IPS-18c (cell line): ENCODE results near the gene ZCCHC8.
"Not testable (repeated sequence)": the region's sequence is repeated elsewhere in the genome, so short reads cannot be mapped to it uniquely, and the experiment has no call there.

Source experiments
- H3K4me3 ChIP-seq: 2 replicates; pipeline ENCODE4 v1.7.0; 2013; ENCODE audit warnings: low read depth, mild to moderate bottlenecking, low read length, moderate library complexity; ENCODE audit not compliant: insufficient read depth
- H3K9me3 ChIP-seq: one replicate; pipeline ENCODE4 v1.6.1; 2013; ENCODE audit warnings: mild to moderate bottlenecking, low read length, moderate library complexity; ENCODE audit not compliant: control insufficient read depth, insufficient read depth

The ZCCHC8 gene

DNA sequence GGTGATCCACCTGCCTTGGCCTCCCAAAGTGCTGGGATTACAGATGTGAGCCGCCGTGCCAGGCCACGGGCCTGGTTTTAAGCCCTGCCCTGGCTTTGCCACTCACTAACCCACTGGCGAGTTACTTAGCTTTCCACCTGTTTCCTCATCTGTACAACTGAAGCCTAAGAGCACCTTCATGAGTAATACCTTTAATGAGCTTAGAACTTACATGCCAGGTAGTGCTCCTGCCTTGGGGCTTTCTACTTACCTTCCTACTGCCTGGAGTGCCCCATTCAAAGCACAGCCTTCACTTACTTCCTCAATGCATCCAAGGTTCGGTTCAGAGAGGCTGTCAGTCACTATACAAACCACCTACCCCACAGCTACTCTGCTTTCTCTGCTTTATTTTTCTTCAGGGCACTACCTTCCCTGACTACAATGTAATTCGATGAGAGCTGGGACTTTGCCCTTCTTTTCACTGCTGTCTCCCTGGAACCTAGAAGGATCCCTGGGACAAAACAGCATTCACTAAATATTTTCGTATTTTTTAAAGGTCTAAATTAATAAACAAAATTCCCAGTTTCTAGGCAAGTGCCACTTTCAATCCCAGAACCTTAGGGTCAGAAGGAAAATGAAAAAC, 13.8 kb downstream of the ZCCHC8 start:
- Histone ChIP-seq H3K4me3 (no peak overlapping the region), H3K9me3 (no peaks in the 10 kb centered on the region)

DNA sequence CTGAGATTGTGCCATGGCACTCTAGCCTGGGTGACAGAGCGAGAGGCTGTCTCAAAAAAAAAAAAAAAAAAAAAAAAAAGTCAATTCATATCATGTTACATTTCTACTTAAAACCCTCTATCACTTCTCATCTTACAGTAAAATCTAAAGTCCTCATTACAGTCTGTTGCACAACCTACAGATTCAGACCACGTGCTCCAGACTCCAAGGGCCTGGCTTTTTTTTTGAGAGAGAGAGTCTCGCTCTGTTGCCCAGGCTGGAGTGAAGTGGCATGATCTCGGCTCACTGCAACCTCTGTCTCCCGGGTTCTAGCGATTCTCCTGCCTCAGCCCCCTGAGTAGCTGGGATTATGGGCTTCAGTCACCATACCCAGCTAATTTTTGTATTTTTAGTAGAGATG, 14.4 kb downstream of the ZCCHC8 start:
- H3K9me3 ChIP-seq: not testable (repeated sequence)

DNA sequence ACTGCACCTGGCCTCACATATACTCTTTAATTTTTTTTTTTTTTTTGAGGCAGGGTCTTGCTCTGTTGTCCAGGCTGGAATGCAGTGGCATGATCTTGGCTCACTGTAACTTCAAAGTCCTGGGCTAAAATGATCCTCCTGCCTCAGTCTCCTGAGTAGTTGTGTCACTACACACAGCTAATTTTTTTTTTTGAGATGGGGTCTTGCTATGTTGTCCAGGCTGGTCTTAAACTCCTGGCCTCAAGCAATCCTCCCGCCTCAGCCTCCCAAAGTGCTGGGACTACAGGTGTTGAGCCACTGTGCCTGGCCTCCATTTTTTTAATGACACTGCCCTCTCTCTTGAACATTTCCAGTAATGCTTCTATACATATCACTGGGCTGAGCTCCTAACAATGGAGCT, 16.3 kb downstream of the ZCCHC8 start:
- not testable (repeated sequence) for H3K4me3 ChIP-seq

More for the DNA sequence above, 14.4 kb downstream of the ZCCHC8 start:
- not testable (repeated sequence) for H3K4me3 ChIP-seq

DNA sequence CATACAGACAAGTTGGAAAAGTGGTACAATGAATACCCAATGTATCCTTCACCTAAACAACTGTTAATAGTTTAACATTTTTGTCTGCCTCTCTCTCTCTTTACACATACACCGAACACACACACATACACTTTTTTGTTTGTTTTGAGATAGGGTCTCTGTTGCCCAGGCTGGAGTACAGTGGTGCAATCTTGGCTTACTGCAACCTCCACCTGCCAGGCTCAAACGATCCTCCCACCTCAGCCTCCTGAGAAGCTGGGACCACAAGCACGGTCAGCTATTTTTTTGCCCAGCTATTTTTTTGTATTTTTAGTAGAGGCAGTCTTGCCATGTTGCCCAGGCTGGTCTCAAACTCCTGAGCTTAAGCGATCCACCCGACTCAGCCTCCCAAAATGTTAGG, 16.8 kb downstream of the ZCCHC8 start:
- Histone ChIP-seq H3K9me3 (no peaks in the 10 kb centered on the region), H3K4me3 (no peak overlapping the region)

More for the DNA sequence above, 16.3 kb downstream of the ZCCHC8 start:
- H3K9me3 ChIP-seq: not testable (repeated sequence)

DNA sequence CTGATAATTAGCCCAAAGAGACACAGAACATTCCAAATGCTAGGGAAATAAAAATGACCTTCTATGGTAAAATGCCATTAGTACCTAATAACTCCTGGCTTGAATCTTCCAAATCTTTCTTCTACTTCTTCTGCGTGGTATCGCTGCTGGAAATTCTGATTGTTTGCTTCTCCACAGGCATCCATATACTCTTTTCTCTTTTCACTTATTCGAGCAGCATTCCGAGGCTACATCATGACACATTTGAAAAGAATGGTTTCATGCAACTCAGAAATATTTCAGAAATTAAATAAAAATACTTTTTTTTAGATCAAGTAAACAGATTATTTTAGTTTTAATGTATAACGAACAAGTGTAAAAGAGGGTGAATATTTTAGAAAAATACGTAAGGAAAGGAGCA, 18.9 kb downstream of the ZCCHC8 start:
- H3K4me3 ChIP-seq: no peak overlapping the region
- no peaks in the 10 kb centered on the region for H3K9me3 ChIP-seq

DNA sequence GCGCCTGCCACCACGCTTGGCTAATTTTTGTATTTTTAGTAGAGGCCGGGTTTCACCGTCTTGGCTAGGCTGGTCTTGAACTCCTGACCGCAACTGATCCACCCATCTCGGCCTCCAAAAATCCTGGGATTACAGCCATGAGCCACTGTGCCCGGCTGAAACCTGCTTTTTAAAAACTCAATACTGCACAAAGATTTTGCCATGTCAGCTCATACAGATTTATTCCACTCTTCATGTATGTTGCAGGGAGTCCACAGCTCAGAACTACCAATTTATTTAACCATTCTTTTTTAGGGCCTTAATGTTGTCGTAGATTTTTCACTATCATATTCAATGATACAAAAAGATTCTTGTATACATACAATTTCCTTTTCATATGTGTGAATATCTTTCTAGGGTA, 20.0 kb downstream of the ZCCHC8 start:
- no peaks in the 10 kb centered on the region for H3K9me3 ChIP-seq
- H3K4me3 ChIP-seq: no peak overlapping the region

DNA sequence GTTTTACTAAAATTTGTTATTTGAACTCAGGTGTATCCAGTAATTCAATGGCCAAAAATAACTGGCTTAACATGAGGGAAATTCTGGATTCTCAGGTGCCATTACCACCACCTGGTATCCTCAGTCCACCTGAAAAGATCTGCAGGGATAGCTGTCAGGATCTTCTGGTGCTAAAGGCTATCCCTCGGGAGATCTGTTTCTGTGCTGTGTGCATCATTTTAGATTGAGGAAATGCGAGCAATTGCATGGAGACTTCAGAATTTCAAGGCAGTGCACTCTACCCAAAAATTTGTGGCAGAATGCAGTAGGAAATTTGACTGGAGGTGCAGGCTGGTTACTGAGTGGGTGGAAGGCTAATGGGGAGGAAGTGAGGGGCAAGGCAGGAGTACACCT, 26.4 kb downstream of the ZCCHC8 start:
- Histone ChIP-seq H3K4me3 (no peak overlapping the region), H3K9me3 (no peaks in the 10 kb centered on the region)

DNA sequence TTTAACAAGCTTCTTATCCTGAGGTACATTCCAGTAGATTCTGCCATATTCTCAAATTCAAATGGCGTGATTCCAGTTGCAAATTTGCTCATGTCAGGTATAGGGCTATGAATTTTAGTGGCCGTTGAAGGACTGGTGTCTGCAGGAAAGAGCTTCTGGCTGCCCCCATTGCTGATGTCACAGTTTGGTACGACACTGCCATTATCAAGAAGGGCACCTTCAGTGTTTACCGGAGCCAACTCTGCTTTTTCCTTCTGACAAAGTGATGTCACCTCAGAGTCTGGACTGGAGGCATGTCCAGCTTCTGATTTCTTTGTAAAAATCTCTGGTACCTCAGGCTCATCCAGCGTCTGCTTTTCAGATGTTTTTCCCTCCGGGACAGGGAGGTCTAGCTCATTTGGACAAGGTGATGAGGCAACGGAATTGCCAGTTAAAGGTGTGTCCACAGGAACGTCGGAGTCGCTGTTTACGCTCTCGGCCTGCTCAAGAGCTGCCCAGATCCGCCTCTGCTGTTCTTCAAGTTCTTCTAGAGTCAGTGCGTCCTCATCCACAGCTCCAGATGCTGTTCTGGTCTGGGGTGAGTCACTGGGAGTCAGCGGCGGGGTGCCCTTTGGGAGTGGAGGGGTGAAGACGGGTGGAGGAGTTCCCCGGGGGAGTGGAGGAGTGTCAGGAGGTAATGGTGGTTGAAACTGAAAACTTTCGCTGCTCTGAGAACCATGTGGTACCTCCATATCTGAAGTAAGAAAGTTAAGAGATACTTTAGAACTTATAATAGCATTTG, 27.0 kb downstream of the ZCCHC8 start:
- Histone ChIP-seq H3K9me3 (no peaks in the 10 kb centered on the region), H3K4me3 (no peak overlapping the region)

DNA sequence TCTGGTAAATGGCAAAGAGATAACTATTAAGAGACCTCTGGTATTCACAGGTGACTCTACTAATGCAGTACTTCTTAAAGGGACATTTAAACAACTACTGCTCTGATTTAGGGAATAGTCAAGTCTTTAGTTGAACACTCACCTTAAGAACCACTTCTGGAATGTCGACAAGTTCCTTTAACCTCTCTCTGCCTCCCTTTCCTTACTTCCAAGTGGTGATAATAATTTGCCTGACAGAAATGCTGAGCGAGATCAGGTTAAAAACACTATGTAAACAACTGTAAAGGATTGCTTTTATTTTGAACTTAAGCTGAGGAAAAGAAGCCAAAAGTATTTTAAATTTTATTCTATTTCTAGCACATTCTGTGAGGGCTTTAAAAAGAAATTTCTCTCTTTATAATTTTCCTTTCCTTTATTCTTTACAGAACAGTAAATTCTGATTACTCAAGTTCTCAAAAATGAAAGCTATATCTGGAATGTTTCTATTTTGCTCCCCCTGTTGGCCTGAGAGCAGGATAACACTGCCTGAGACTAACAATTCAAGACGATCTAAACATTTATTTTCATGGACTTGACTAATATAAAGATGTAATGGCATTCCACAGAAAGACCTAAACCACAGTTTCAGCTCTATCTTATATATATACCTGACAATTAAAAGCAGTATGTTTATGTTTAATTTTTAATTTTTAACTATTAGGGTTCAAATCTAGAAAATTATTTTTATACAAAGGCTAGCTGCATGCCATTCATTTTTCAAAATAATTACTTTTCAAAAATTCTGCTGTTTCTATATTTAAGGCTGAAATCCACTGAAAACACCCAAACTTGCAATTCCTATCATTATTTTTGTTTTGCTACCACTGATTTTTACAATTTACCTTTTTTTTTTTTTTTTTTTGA, 29.2 kb downstream of the ZCCHC8 start:
- H3K9me3 ChIP-seq: no peaks in the 10 kb centered on the region
- no peak overlapping the region for H3K4me3 ChIP-seq

DNA sequence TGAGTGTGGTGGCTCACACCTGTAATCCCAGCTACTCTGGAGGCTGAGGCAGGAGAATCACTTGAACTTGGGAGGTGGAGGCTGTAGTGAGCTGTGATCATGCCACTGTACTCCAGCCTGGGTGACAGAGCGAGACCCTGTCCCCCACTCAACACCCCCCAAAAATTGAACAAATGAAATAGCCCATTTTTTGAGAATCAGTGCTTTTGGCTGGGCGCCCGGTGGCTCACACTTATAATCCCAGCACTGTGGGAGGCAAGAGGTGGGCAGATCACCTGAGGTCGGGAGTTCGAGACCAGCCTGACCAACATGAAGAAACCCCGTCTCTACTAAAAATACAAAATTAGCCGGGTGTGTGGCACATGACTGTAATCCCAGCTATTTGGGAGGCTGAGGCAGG, 30.2 kb downstream of the ZCCHC8 start:
- H3K9me3 ChIP-seq, H3K4me3 ChIP-seq: not testable (repeated sequence)

DNA sequence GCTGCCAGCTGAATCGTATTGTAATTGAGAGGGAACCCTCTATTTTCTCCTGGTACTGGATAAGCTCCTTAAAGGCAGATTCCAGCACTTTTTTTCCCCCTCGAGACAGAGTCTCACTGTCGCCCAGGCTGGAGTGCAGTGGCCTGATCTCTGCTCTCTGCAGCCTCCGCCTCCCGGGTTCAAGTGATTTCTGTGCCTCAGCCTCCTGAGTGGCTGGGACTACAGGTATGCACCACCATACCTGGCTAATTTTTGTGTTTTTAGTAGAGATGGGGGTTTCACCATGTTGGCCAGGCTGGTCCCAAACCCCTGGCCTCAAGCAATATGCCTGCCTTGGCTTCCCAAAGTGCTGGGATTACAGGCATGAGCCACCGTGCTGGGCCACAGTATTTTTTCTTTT, 30.9 kb downstream of the ZCCHC8 start:
- H3K9me3 ChIP-seq: not testable (repeated sequence)

DNA sequence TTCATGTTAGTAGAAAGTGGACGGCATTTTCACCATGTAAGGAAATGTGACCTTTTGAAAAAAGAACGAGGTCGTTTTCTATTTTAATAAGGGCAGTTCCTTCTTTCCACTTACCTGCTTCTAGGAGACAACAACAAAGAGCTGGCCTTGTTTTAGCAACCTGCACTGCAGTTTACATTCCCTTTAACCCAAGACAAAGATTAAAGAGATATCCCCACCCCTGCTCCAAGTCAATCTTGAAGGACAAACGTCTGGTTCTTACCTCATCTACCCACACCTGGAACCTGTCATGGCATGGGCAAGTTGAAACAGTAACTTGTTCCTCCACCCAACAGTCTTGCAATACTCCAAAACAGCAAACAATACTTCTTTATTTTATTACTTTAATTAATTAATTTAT, 32.7 kb downstream of the ZCCHC8 start:
- Histone ChIP-seq H3K4me3 (no peak overlapping the region), H3K9me3 (no peaks in the 10 kb centered on the region)

More for the DNA sequence above, 30.9 kb downstream of the ZCCHC8 start:
- H3K4me3 ChIP-seq: not testable (repeated sequence)

DNA sequence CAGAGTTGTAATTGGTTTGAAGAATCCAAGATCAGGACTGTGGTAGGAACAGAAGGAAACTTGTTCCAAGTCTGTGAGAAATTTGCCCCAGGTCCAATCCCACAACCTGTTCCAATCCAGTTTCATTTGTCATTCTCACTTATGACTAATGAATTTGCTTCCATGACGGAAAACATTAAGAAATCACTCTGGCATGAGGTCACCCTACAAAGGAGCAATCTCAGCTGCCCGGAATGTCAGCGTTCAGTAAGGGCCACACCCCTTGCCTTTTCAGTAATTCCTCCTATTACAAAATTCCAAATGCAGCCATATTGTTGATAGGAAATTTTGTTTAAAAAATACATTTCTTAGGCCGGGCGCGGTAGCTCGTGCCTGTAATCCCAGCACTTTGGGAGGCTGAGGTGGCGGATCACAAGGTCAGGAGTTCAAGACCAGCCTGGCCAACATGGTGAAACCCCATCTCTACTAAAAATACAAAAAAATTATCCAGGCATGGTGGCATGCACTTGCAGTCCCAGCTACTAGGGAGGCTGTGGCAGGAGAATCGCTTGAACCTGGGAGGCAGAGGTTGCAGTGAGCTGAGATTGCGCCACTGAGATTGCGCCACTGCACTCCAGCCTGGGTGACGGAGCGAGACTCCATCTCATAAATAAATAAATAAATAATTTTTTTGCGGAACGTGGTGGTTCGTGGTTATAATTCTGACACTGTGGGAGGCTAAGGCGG, 36.3 kb downstream of the ZCCHC8 start:
- H3K4me3 ChIP-seq, H3K9me3 ChIP-seq: not testable (repeated sequence)

DNA sequence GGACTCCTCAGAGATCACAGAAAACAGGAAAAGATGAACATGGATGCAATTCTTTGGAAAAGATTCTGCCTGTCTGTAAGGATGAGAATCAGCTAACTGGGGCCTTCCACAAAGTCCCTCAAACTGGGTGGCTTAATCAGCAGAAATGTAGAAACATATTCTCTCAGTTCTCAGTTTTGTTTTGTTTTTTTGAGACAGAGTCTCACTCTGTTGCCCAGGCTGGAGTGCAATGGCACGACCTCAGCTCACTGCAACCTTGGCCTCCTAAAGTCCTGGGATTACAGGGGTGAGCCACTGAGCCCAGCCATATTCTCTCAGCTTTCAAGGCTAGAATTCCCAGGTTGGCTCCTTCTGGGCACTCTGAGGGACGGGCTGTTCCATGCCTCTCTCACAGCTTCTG, 40.1 kb downstream of the ZCCHC8 start:
- Histone ChIP-seq H3K4me3 (no peak overlapping the region), H3K9me3 (no peaks in the 10 kb centered on the region)

DNA sequence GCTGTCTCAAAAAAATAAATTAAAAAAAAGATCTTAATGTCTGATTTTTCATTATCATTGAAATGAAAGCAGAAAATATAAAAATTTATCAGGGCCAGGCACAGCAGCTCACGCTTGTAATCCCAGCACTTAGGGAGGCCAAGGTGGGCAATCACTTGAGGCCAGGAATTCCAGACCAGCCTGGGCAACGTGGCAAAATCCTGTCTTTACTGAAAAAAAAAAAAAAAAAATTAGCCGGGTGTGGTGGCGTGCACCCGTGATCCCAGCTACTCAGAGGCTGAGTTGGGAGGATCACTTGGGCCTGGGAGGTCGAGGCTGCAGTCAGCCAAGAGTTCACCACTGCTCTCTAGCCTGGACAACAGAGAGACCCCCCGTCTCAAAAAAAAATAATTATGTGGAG, 40.7 kb downstream of the ZCCHC8 start:
- Histone ChIP-seq H3K4me3 (no peak overlapping the region), H3K9me3 (no peaks in the 10 kb centered on the region)

DNA sequence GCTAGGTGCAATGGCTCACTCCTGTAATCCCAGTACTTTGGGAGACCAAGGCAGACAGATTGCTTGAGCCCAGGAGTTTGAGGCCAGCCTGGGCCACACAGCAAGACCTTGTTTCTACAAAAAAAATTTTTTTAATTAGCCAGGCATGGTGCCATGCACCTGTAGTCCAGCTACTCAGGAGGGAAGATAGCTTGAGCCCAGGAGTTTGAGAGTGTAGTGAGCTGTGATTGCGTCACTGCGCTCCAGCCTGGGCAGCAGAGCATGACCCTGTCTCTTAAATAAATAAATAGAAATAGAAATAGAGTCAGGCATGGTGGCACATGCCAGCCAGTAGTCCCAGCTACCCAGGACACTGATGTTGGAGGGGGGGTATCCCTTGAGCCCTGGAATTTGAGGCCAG, 41.5 kb downstream of the ZCCHC8 start:
- H3K9me3 ChIP-seq: no peaks in the 10 kb centered on the region
- H3K4me3 ChIP-seq: no peak overlapping the region
